DOHH2 (cell line): ENCODE results near the gene ACYP2.

Experiments used
- EZH2phosphoT487 ChIP-seq: fragments of 200-600 bp; sonication (generic); IDR thresholded peaks from 2 replicates; pipeline ENCODE4 v1.6.1; 2017; ENCODE audit warnings: borderline replicate concordance, mild to moderate bottlenecking, antibody characterized with exemption, low read length, moderate library complexity, mixed read lengths
- TF ChIP-seq, protein P1 (sequence below): fragments of 200-600 bp; sonication (generic); IDR thresholded peaks from one replicate; pipeline ENCODE4 v1.5.1; 2014; ENCODE audit warnings: antibody characterized with exemption, mild to moderate bottlenecking, low read depth, low read length; ENCODE audit not compliant: poor library complexity, severe bottlenecking

DNA sequence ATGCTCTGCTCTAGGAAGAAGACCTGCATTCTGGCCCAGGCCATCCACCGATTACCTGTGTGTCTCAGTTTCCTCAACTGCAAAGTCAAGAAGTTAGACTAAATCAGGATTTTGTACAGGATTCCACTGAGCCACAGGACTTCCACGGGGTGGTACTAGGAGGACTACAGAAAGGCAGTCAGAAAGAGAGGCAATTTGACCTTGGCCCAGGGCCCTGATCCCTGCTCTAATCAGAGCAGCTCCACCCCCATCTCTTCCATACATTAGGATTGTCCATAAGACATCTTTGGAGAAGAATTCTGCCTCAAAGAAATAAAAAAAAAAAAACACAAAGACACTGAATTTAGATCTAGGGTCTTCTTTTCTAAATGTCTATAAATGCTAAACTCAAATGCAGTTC is 193.4 kb downstream of the ACYP2 start:
- TF ChIP-seq, protein P1, sequence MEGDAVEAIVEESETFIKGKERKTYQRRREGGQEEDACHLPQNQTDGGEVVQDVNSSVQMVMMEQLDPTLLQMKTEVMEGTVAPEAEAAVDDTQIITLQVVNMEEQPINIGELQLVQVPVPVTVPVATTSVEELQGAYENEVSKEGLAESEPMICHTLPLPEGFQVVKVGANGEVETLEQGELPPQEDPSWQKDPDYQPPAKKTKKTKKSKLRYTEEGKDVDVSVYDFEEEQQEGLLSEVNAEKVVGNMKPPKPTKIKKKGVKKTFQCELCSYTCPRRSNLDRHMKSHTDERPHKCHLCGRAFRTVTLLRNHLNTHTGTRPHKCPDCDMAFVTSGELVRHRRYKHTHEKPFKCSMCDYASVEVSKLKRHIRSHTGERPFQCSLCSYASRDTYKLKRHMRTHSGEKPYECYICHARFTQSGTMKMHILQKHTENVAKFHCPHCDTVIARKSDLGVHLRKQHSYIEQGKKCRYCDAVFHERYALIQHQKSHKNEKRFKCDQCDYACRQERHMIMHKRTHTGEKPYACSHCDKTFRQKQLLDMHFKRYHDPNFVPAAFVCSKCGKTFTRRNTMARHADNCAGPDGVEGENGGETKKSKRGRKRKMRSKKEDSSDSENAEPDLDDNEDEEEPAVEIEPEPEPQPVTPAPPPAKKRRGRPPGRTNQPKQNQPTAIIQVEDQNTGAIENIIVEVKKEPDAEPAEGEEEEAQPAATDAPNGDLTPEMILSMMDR = no peak
- TF ChIP-seq EZH2phosphoT487 = no peak
